DMS 273 (cell line): Measurements from ENCODE around the gene FAM107B.

Experiments
- DNase-seq: peaks from one replicate; lab custom pipeline; 2025; ENCODE audit not compliant: unreplicated experiment; lab: John Stamatoyannopoulos, UW

FAM107B gene

GRCh38 chr10:14779001-14779651 is 4.4 kb upstream of the FAM107B start:
- no peak for DNase-seq

- DNase-seq, result no peak
Observed at GRCh38 chr10:14776546-14776945, 1.8 kb upstream of the FAM107B start.

GRCh38 chr10:14775656-14776055 is 959 bp upstream of the FAM107B start:
- no peak for DNase-seq

DNA sequence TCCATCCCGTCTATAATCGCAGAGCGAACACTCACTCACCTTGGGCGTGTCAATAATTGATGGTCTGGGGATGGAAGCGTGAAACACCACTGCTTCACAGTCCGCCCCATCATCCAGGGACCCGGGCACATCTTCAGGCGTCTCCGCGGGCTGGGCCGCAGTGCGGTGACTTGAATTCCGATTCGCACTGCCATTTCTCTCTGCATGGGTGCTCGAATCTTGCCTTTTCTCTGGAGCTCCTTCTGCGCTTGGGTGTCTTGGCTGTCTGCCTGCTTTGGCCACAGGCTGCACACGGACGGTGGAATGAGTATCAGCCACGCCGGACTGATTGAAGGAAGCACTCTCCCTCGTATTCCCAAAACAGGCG is 500 bp downstream of the FAM107B start:
- no peak for DNase-seq

GRCh38 chr10:14773551-14774213 is 1.0 kb downstream of the FAM107B start:
- no peak for DNase-seq

DNA sequence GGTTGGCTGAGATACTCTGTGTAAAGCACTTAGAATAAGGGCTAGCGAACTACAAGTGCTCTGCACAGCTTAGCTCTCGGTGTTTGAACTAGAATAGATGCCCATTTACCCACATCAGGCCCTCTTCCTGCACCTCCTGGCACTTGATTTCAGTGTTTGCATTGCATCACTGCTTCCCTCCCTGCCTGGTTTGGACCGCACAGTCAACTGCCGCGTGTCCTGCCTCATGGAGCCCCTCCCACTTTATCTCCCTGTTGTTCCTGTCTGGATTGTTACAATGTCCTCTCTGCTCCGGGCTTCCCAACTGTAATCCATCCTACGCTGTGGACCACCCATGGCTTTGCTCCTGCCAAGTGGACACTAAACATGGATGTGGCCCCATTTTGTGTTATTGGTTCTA is 2.3 kb downstream of the FAM107B start:
- no peak for DNase-seq

DNA sequence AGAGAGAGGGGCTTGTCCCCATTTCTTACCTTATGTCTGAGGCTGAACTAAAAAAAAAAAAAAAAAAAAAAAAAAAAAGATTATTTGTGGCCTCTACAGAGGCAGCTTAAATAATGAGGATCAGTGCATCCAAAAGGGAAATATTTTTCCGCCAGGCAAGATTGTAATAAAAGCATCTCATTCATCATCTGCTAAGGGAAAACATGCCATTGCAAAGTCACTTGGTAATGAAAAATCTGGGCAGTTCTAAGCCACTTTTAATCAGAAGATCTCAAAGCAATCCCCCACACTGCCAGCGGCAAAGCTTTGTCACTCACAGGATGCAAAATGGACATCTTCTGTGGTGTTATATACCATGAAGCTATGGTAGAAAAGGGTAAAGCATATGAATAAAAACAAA is 3.8 kb downstream of the FAM107B start:
- no peak for DNase-seq

- DNase-seq, result no peak
Observed at GRCh38 chr10:14761372-14761771, 13.3 kb downstream of the FAM107B start.

- peak; percentile 19 for DNase-seq
Observed at GRCh38 chr10:14758994-14759664, 15.6 kb downstream of the FAM107B start.

DNA sequence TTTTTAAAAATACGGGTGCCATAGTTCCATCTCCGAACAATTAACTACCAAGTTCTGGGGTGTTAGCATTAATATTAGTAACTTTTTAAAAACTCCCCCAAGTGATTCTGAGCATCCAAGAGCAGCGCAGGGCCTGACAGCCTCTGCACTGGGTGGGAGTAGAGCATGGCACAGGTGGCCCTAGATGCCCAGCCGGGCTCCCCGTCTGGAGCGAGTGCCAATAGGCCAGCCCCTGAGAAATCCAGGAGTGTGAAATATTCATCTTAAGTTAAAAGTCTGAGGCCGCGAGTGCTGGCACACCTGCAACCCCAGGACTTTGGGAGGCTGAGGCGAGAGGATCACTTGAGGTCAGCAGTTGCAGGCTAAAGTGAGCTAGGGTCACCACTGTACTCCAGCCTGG is 16.2 kb downstream of the FAM107B start:
- no peak for DNase-seq

DNA sequence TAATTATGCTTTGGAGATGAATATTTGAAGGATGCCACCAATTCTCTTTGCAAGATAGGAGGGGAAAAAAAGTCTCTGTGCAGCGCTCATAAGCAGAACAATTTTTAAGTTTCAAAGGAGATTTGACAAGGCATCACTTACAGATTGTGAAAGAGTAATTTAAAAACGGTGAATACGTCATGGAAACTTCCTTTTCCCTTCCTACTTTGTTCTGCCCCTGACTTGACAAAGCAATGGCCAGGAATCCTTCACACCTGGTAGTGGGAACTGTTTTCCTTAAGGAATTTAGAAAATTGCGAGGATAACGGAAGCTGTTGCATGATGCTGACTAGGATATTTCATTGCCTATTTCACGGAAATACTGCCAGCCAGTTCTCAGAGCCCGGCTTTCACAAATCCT is 16.7 kb downstream of the FAM107B start:
- DNase-seq, result no peak

DNA sequence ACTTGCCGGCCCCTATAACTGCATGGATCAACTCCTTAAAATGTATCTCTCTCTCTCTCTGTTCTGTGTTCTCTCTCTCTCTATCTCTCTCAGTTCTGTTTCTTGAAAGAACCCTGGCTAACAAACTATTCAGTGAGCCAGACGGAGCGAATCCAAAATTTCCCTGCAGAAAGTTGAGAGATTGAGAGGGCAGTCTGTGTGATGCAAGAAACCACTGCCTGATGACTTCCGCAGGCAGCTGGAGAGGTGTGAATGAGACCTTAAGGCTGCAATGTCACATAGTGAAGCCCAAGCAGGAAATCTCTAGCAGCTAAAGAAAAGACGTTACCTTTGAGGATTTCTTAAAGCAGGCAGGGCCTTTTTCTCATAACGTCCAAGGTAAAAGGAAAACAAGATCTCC is 17.3 kb downstream of the FAM107B start:
- DNase-seq, result no peak

GRCh38 chr10:14753441-14753840 is 21.3 kb downstream of the FAM107B start:
- DNase-seq, result no peak

- DNase-seq, result peak; percentile 69
Observed at GRCh38 chr10:14751921-14752320, 22.8 kb downstream of the FAM107B start.

DNA sequence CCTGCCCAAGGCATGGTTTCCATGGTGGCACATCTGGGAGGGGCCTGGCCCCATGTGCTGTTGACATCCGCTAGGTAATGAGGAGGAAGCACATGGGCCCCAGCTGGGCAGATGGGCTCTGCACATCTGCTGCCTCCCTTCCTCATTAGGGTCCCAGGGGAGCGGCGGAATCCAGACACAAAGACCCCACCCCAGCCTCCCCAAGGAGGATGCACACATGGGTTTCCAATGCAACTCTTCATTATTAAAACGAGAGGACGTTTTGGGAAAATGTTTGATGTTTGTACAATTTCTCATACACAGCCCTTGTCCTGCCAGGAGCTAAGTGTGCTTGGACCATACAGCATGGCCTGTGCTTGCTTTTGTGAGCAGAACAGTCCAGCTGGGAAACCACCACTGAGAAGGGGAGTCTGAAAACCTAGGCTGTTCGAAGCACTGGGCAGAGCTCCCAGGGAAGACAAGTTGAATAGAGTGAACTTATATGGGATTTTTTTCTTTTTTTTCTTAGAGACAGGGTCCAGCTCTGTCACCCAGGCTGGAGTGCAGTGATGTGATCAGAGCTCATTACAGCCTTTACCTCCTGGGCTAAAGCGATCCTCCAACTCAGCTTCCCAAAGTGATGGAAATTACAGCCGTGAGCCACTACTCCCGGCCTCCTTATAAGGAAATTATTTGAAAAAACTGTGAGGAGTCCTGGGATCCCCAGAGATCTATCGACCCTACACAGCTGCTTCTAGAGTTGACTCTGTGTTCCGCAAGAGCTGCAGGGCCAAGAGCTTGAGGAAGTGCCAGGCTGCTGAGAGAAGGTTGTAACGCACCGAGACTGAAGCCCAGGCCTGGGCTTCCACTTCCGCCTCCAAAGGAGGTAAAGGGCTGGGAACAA is 23.4 kb downstream of the FAM107B start:
- peak; percentile 69 for DNase-seq

GRCh38 chr10:14749070-14749809 is 25.5 kb downstream of the FAM107B start:
- DNase-seq, result no peak

DNA sequence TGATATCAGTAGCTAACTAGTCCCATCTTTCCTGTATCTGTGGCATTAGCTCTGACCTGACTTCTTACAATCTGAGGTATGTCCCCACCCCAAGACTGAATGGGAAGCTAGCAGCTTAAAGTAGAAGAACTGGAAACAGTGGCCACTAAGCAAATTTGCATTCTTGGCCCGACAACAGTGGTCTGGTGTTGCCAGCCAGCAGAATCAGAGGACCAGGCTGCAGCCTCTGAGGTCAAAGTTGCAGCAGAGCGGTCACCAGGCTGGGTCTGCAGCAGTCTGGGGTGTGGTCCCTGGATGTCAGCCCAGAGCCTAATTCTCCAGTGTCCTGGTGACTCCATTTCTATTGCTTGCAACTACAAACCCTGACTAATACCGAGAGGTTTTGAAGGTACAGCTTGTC is 26.3 kb downstream of the FAM107B start:
- no peak for DNase-seq

DNA sequence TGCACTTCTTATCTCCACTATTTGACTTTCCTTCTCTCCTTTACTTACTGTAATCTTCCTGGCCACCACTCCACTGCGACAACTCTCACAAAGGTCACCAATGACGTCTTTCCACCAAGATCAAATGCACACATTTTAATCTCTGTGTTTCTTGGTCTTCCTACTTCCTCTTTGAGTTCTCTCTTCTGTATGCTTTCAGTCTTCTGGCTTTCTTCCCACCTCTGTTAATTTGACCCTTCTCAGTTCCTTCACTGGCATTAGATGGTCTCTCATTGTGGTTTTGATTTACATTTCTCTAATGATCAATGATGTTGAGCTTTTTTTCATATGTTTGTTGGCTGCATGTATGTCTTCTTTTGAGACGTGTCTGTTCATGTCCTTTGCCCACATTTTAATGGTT is 31.9 kb downstream of the FAM107B start:
- DNase-seq, result no peak

DNA sequence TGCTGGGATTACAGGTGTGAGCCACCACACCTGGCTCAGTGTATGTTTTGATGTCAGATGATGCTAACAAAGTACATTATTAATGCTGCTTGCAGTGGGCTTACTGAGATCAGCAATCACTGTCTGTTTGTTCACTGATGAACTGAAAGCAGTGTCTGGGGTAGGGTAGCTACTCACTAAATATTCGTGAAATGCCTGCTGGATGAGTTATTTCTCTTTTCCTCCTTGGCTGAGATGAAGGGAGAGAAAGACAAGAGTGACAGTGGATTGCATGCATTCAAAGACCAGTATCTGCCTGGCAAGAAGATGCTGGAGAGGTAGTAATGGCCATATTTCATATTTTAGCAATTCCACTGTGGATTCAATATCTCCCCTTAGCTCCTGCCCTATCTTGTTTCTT is 32.3 kb downstream of the FAM107B start:
- no peak for DNase-seq

GRCh38 chr10:14740684-14741247 is 33.9 kb downstream of the FAM107B start:
- no peak for DNase-seq
